HEK293 (cell line): ENCODE data around the gene BCAS3.

Experiments
- CTCF ChIP-seq: fragments of 450-650 bp; formaldehyde crosslinking; IDR thresholded peaks from 2 replicates; pipeline ENCODE4 v1.5.1; 2016; ENCODE audit warnings: missing biosample characterization, missing genetic modification characterization
- PRDM4 ChIP-seq: fragments of 450-650 bp; formaldehyde crosslinking; IDR thresholded peaks from 2 replicates; pipeline ENCODE4 v1.5.1; 2017; ENCODE audit warnings: missing biosample characterization, missing genetic modification characterization
- SP2 ChIP-seq: fragments of 450-650 bp; formaldehyde crosslinking; IDR thresholded peaks from 2 replicates; pipeline ENCODE4 v1.5.1; 2016; ENCODE audit warnings: missing biosample characterization, missing genetic modification characterization
- TCF7L2 ChIP-seq: IDR thresholded peaks from 2 replicates; pipeline ENCODE4 v1.6.1; 2011; ENCODE audit warnings: low read depth, mild to moderate bottlenecking, inconsistent platforms, low read length, moderate library complexity, borderline replicate concordance
- ZNF114 ChIP-seq: fragments of 450-650 bp; formaldehyde crosslinking; IDR thresholded peaks from 2 replicates; pipeline ENCODE4 v1.5.0; 2017; ENCODE audit warnings: missing biosample characterization, missing genetic modification characterization
- ZNF311 ChIP-seq: fragments of 450-650 bp; formaldehyde crosslinking; IDR thresholded peaks from 2 replicates; pipeline ENCODE4 v1.5.1; 2017; ENCODE audit warnings: missing biosample characterization, missing genetic modification characterization, borderline replicate concordance
- ZNF623 ChIP-seq: fragments of 450-650 bp; formaldehyde crosslinking; IDR thresholded peaks from 2 replicates; pipeline ENCODE4 v1.5.1; 2016; ENCODE audit warnings: missing biosample characterization, missing genetic modification characterization
- ZNF704 ChIP-seq: fragments of 450-650 bp; formaldehyde crosslinking; IDR thresholded peaks from 2 replicates; pipeline ENCODE4 v1.5.1; 2016; ENCODE audit warnings: missing biosample characterization, missing genetic modification characterization
- ZNF837 ChIP-seq: fragments of 450-650 bp; formaldehyde crosslinking; IDR thresholded peaks from 2 replicates; pipeline ENCODE4 v1.5.1; 2016; ENCODE audit warnings: missing biosample characterization, missing genetic modification characterization

GRCh38 chr17:61414141-61414935 lies 736.7 kb downstream of the BCAS3 start:
- TF ChIP-seq ZNF623: no peak
- TF ChIP-seq PRDM4 (tag by site-specific recombination): no peak
- no peak for TF ChIP-seq SP2 (tag by site-specific recombination)
- TF ChIP-seq CTCF (tag by site-specific recombination): no peak
- TF ChIP-seq ZNF704: no peak
- no peak for TF ChIP-seq ZNF114
- TF ChIP-seq TCF7L2: no peak
- TF ChIP-seq ZNF837 (tag by site-specific recombination): no peak
- no peak for TF ChIP-seq ZNF311 (tag by site-specific recombination)
